HG03558 (cell line): ENCODE measurements around the gene TCL1A.

ENCODE experiments used
- ATAC-seq: cut with Tn5 transposase; IDR thresholded peaks from one replicate; pipeline ENCODE4 v1.9.1; 2021; ENCODE audit warnings: moderate number of reproducible peaks; ENCODE audit not compliant: unreplicated experiment; ENCODE audit errors: extremely low read depth

The TCL1A gene

GRCh38 chr14:95707327-95707726 is 6.6 kb downstream of the TCL1A start:
- ATAC-seq = no peak

DNA sequence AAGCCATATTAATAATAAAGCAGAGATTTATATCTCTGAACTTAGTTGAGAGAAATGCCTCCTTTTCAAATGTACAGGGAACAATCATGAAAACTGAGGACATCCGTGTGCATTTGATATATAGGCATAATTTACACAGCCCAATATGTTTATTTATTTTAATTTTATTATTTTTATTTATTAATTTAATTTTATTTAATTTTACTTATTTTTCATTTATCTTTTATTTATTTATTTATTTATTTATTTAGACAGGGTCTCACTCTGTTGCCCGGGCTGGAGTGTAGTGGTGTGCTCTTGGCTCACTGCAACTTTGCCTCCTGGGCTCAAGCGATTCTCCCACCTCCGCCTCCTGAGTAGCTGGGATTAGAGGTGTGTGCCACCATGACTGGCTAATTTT is 8.4 kb downstream of the TCL1A start:
- ATAC-seq = no peak

- ATAC-seq = no peak
Measured at GRCh38 chr14:95703805-95704204, 10.1 kb downstream of the TCL1A start.

DNA sequence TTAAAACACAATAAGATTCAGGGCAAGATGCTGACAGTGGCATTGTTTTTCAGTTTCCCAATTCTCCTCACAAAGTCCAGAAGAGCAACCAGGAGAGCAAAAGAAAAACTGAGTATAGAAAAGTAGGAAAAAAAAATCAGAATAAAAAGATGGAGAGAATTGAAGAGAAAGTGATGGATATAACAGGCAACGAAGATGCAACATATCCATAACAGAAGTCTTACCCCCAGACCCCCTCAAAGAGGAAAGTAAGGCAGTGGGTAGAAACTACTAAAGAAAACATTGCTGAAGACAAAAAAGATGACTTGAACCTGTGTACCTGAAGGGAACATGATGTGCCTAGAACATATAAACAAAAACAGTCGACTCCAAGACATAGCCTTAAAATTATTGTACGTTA is 10.6 kb downstream of the TCL1A start:
- no peak for ATAC-seq

- ATAC-seq = no peak
Measured at GRCh38 chr14:95701846-95702221, 12.1 kb downstream of the TCL1A start.

- no peak for ATAC-seq
Measured at GRCh38 chr14:95700221-95700976, 13.5 kb downstream of the TCL1A start.

GRCh38 chr14:95699412-95699811 is 14.5 kb downstream of the TCL1A start:
- ATAC-seq = no peak

GRCh38 chr14:95698287-95698686 is 15.6 kb downstream of the TCL1A start:
- ATAC-seq = no peak

- peak; percentile 41 for ATAC-seq
Measured at GRCh38 chr14:95697764-95698163, 16.2 kb downstream of the TCL1A start.

DNA sequence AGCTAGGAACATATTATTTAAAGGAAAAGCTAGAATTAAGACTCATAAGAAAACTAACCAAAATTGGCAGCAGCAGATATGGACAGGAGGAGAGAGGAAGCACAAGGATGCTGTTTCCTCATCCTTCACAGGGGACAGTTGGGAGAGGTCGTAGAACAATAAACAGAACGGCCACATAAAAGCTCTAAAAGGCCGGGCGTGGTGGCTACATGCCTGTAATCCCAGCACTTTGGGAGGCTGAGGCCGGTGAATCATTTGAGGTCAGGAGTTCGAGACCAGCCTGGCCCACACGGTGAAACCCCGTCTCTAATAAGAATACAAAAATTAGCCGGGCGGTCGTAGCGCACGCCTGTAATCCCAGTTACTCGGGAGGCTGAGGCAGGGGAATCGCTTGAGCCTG is 17.2 kb downstream of the TCL1A start:
- ATAC-seq = no peak

GRCh38 chr14:95695913-95696312 is 18.0 kb downstream of the TCL1A start:
- ATAC-seq = no peak

GRCh38 chr14:95695051-95695450 is 18.9 kb downstream of the TCL1A start:
- ATAC-seq = no peak

- no peak for ATAC-seq
Measured at GRCh38 chr14:95692109-95692508, 21.8 kb downstream of the TCL1A start.

DNA sequence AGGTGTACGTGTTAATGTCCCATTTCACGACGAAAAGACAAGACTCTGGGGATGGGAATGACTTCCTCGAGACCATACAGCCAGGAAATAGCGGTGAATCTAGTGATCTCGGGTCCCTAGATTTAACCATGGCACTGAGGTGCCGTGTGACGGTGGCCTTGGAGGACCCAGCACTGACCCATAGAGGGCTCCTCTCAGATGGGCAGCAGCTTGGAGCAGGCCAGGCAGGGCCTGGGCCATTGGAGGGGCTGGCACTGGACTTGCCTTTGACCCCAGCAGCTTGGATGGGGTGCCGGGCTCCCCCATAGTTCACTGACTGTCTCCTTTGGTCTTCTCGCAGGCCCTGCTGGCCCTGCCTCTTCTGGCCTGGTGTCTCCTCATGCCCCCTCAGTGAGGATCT is 22.3 kb downstream of the TCL1A start:
- ATAC-seq = no peak

DNA sequence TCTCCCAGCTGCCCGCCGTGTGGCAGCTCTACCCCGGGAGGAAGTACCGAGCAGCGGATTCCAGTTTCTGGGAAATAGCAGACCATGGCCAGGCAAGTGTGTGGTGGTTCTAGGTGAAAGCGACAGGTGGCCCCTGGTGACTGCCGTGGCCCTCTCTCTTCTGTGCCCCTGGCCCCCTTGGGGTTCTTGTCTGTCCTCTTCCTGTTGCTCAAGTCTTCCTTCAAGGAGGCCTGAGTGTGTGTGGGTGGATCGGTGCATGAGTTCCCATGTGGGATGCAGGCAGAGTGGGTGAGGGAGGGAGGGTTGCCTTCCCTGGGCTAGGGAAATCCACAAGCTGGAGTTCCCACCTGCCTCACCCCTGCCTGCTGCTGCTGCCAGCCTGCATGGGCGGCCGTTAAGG is 23.1 kb downstream of the TCL1A start:
- no peak for ATAC-seq

- no peak for ATAC-seq
Measured at GRCh38 chr14:95689441-95689840, 24.5 kb downstream of the TCL1A start.

- ATAC-seq = no peak
Measured at GRCh38 chr14:95686935-95687334, 27.0 kb downstream of the TCL1A start.

GRCh38 chr14:95685978-95686922 is 27.7 kb downstream of the TCL1A start, which contains the start of gene TCL1B:
Gene TCL1B, plus strand, starts transcription at chr14:95686426. Its CDS starts 42 bp downstream, at chr14:95686468.
- ATAC-seq = no peak

DNA sequence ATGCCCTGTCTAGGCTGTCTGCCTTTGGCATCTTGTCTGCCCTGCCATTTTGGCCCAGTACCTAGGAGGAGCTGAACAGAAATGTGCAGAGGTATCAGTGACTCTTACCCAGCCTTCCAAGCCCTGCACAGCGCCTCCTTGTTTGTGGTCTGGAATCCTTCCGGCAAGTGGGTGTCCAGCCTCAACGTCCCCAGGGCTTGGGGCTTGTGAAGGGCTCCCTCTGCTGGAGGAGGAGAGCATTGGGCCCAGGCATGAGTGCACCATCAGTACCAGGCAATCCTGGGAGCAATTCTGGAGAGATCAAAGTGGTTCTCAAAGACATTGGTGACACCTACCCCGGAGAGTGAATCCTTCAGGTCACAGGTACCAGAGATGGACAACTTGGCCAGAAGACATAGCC is 30.1 kb downstream of the TCL1A start:
- no peak for ATAC-seq

GRCh38 chr14:95681153-95681552 is 32.8 kb downstream of the TCL1A start:
- no peak for ATAC-seq

GRCh38 chr14:95679998-95680735 is 33.8 kb downstream of the TCL1A start:
- no peak for ATAC-seq
